AG04450 (cell line): ENCODE results near the gene GM2A. TPM values are rescaled to one million over a fixed set of nuclear protein-coding genes. Genes with fewer than 3 reads are reported as not detected.

Source experiments
- CTCF ChIA-PET: fragments of 300-600, 350-600 bp; formaldehyde crosslinking; extraction: SDS; loops from one replicate; lab custom pipeline; 2022; ENCODE audit warnings: antibody characterized with exemption, inconsistent platforms; lab: Charles Lee
- POLR2A ChIA-PET: fragments of 350-600 bp; formaldehyde crosslinking; extraction: SDS; loops from one replicate; lab custom pipeline; 2021; ENCODE audit warnings: antibody characterized with exemption, inconsistent platforms; lab: Yijun Ruan, JAX
- DNase-seq: peaks from one replicate; pipeline ENCODE4 v3.0.0-alpha.2; 2011; ENCODE audit warnings: low read depth, low spot score
- H3K27ac ChIP-seq: one replicate; pipeline ENCODE4 v1.5.1; 2012; ENCODE audit warnings: low read depth, low read length, control low read depth
- H3K27me3 ChIP-seq: one replicate; pipeline ENCODE4 v1.6.0; 2012; ENCODE audit warnings: low read length; ENCODE audit not compliant: control insufficient read depth, insufficient read depth
- H3K4me3 ChIP-seq: 2 replicates; pipeline ENCODE4 v1.5.1; 2011; ENCODE audit warnings: mild to moderate bottlenecking, low read depth, low read length, control low read depth
- H3K9me3 ChIP-seq: 2 replicates; pipeline ENCODE4 v1.5.1; 2012; ENCODE audit warnings: low read length; ENCODE audit not compliant: control insufficient read depth, insufficient read depth
- CTCF ChIP-seq: IDR thresholded peaks from 2 replicates; pipeline ENCODE4 v1.5.1; 2011; ENCODE audit warnings: low read depth, low read length, control low read depth, inconsistent platforms
- polyA plus RNA-seq: library from polyadenylated mRNA; depleted of rRNA; stranded (reverse); fragments of >200 nt; gene quantifications from 2 replicates; pipeline ENCODE4 v1.2.3, GENCODE V29; 2011

Gene GM2A
- polyA plus RNA-seq, 1 experiment = 18.4 TPM

GRCh38 chr5:151258201-151258611 is 5.2 kb downstream of the GM2A start:
- no peak overlapping the region for H3K27ac ChIP-seq
- ChIA-PET CTCF (interaction anchor here (0.7 kb wide), 1 partner anchor 58 kb away, joined by 6 read pairs; no protein-coding TSS in a partner anchor), POLR2A (no interaction called here)
- TF ChIP-seq CTCF = no peak
- no peak for DNase-seq
- no peaks in the 10 kb centered on the region for H3K27me3 ChIP-seq
- H3K9me3 ChIP-seq = no peaks in the 10 kb centered on the region
- H3K4me3 ChIP-seq = no peak overlapping the region

GRCh38 chr5:151258816-151259215 is 5.8 kb downstream of the GM2A start:
- no peak overlapping the region for H3K27ac ChIP-seq
- DNase-seq = no peak
- POLR2A ChIA-PET = no interaction called here
- no peak overlapping the region for H3K4me3 ChIP-seq
- CTCF ChIA-PET = no interaction called here
- TF ChIP-seq CTCF = no peak
- H3K9me3 ChIP-seq = no peaks in the 10 kb centered on the region
- H3K27me3 ChIP-seq = no peaks in the 10 kb centered on the region

- no peak overlapping the region for H3K4me3 ChIP-seq
- H3K27ac ChIP-seq = no peak overlapping the region
- CTCF ChIA-PET = no interaction called here
- no peaks in the 10 kb centered on the region for H3K27me3 ChIP-seq
- no peak for TF ChIP-seq CTCF
- DNase-seq = no peak
- POLR2A ChIA-PET = no interaction called here
- H3K9me3 ChIP-seq = no peaks in the 10 kb centered on the region
Measured at GRCh38 chr5:151259931-151260330, 6.9 kb downstream of the GM2A start.

GRCh38 chr5:151262532-151262931 is 9.5 kb downstream of the GM2A start:
- Histone ChIP-seq H3K27me3 (no peaks in the 10 kb centered on the region), H3K27ac (no peak overlapping the region), H3K9me3 (no peaks in the 10 kb centered on the region), H3K4me3 (no peak overlapping the region)
- POLR2A ChIA-PET = interaction anchor here (1.7 kb wide), 1 partner anchor 10 kb away, joined by 4 read pairs; the partner anchor contains the start of gene GM2A
- TF ChIP-seq CTCF = no peak
- CTCF ChIA-PET = interaction anchor here (1.7 kb wide), 1 partner anchor 54 kb away, joined by 4 read pairs; no protein-coding TSS in a partner anchor
- no peak for DNase-seq

- DNase-seq = no peak
- TF ChIP-seq CTCF = no peak
- Histone ChIP-seq H3K27me3 (no peaks in the 10 kb centered on the region), H3K4me3 (no peak overlapping the region), H3K9me3 (no peaks in the 10 kb centered on the region), H3K27ac (no peak overlapping the region)
- POLR2A ChIA-PET = no interaction called here
- CTCF ChIA-PET = no interaction called here
Measured at GRCh38 chr5:151264113-151264512, 11.1 kb downstream of the GM2A start.
